ENCODE data around the gene C1QTNF9B. TPM values are rescaled to one million over a fixed set of nuclear protein-coding genes. Genes with fewer than 3 reads are reported as not detected.

The C1QTNF9B gene
- total and polyA plus RNA-seq, 2 of the 13 experiments (the other 11 are each of a cell fraction or from before 2014, with no cell fraction given), result not detected

GRCh38 chr13:23849670-23850069 lies 47.6 kb downstream of the C1QTNF9B start (continued):
- no peak for TF ChIP-seq MAFF (IDR thresholded peaks at IDR 0.05; ENCODE audit: low read depth, low read length)
- no peak for TF ChIP-seq ZMYM3 (CRISPR knock-in tag; IDR thresholded peaks at IDR 0.05)
- TF ChIP-seq HES4 (CRISPR knock-in tag; IDR thresholded peaks at IDR 0.05; ENCODE audit: borderline replicate concordance), result no peak
- no peak for TF ChIP-seq TBX3 (IDR thresholded peaks at IDR 0.05; ENCODE audit: borderline replicate concordance)
- TF ChIP-seq ZNF740 (CRISPR knock-in tag; IDR thresholded peaks at IDR 0.05), result no peak
- no peak for TF ChIP-seq MAFG (CRISPR knock-in tag; IDR thresholded peaks at IDR 0.05)
- TF ChIP-seq ZNF883 (CRISPR knock-in tag; IDR thresholded peaks at IDR 0.05; ENCODE audit: not compliant biosample characterization), result no peak
- no peak for TF ChIP-seq ZNF562 (CRISPR knock-in tag; IDR thresholded peaks at IDR 0.05; ENCODE audit: borderline replicate concordance)
- TF ChIP-seq STAG1 (CRISPR knock-in tag; IDR thresholded peaks at IDR 0.05), result no peak
- TF ChIP-seq PAWR (CRISPR knock-in tag; IDR thresholded peaks at IDR 0.05; ENCODE audit: borderline replicate concordance), result no peak
- TF ChIP-seq ZNF775 (CRISPR knock-in tag; IDR thresholded peaks at IDR 0.05; ENCODE audit: borderline replicate concordance), result no peak

GRCh38 chr13:23848646-23849141 lies 48.6 kb downstream of the C1QTNF9B start:
- WGBS (ENCODE audit: low lambda C conversion rate), result 86% methylated on average over 5 of the region's 8 CpGs
- TF ChIP-seq HES4 (CRISPR knock-in tag; IDR thresholded peaks at IDR 0.05; ENCODE audit: borderline replicate concordance), result no peak
- TF ChIP-seq EHMT2 (IDR thresholded peaks at IDR 0.05; ENCODE audit: borderline replicate concordance, low read depth, low read length), result no peak
- TF ChIP-seq RNF219 (CRISPR knock-in tag; IDR thresholded peaks at IDR 0.05), result no peak
- TF ChIP-seq ZBTB10 (CRISPR knock-in tag; IDR thresholded peaks at IDR 0.05; ENCODE audit: borderline replicate concordance), result no peak
- no peak for TF ChIP-seq ADNP (CRISPR knock-in tag; IDR thresholded peaks at IDR 0.05)
- no peak for TF ChIP-seq ZC3H13 (CRISPR knock-in tag; IDR thresholded peaks at IDR 0.05)

More at GRCh38 chr13:23848646-23849141, 48.6 kb downstream of the C1QTNF9B start:
- in situ Hi-C loops (cut with HindIII; ENCODE audit: extremely low pct_ligation_motif_present, low pct_unique_long_range_greater_than_20kb), result no loop called here
- Histone ChIP-seq H3K27me3 (ENCODE audit: control insufficient read depth in 1 of 2, insufficient read depth in 2 of 2, low read length in 2 of 2) (no peaks in the 10 kb centered on the region), H4K20me1 (ENCODE audit: insufficient read depth, low read length) (no peaks in the 10 kb centered on the region), H3K36me3 (replicated peaks in 1 of 2; ENCODE audit: control insufficient read depth in 1 of 2, insufficient read depth in 2 of 2, low read length in 2 of 2) (no peaks in the 10 kb centered on the region; a peak in 1 of 5 replicates), H3K4me2 (ENCODE audit: low read depth, low read length) (no peak overlapping the region), H3K27ac (ENCODE audit: extremely low read length, insufficient read depth, low read length) (no peak overlapping the region), H3K4me3 (replicated peaks in 1 of 3; ENCODE audit: insufficient read depth in 1 of 3, low read depth in 2 of 3, low read length in 3 of 3) (no peak overlapping the region), H2AFZ (ENCODE audit: low read length) (no peak overlapping the region), H3K4me1 (ENCODE audit: insufficient read depth, low read length) (no peaks in the 10 kb centered on the region), H3K79me2 (ENCODE audit: insufficient read depth, low read length) (no peaks in the 10 kb centered on the region), H3K9ac (ENCODE audit: insufficient read depth, low read depth, low read length) (no peak overlapping the region), H3K9me3 (ENCODE audit: low read length) (no peaks in the 10 kb centered on the region)
- ChIA-PET CTCF (ENCODE audit: low intra/inter-chr PET ratio, low total read pairs) (no interaction called here), POLR2A (no interaction called here)
- intact Hi-C loops (cut with micrococcal nuclease; ENCODE audit: unreplicated experiment), result no loop called here
- FAIRE-seq (no peak), ATAC-seq (no peak), DNase-seq (ENCODE audit: low spot score) (no peak)
- BruUV-seq (replicated peaks), result no TSS peak

Data from HepG2 (cell line).